DOHH2 (cell line): Measurements from ENCODE around the gene F13A1.

Experiments
- CTCF ChIP-seq: fragments of 200-600 bp; sonication (generic); IDR thresholded peaks from one replicate; pipeline ENCODE4 v1.5.1; 2014; ENCODE audit warnings: antibody characterized with exemption, mild to moderate bottlenecking, low read depth, low read length; ENCODE audit not compliant: poor library complexity, severe bottlenecking
- EZH2phosphoT487 ChIP-seq: fragments of 200-600 bp; sonication (generic); IDR thresholded peaks from 2 replicates; pipeline ENCODE4 v1.6.1; 2017; ENCODE audit warnings: borderline replicate concordance, mild to moderate bottlenecking, antibody characterized with exemption, low read length, moderate library complexity, mixed read lengths

GRCh38 chr6:6365242-6365641, 44.8 kb upstream of the F13A1 start:
- TF ChIP-seq CTCF (no peak), EZH2phosphoT487 (no peak)
